Renal pelvis (tissue), 4 donors: ENCODE data around the gene PAQR4. TPM values are rescaled to one million over a fixed set of nuclear protein-coding genes. Genes with fewer than 3 reads are reported as not detected.
"Not testable (repeated sequence)": the region's sequence is repeated elsewhere in the genome, so short reads cannot be mapped to it uniquely, and the experiment has no call there.

ENCODE experiments used
- DNase-seq: peaks from one replicate; pipeline ENCODE4 v3.0.0-alpha.2; 2013
- polyA plus RNA-seq, 3 donors: library from polyadenylated mRNA; unstranded; fragments of 120-200 nt; gene quantifications; one replicate each; pipeline ENCODE4 v1.2.1, GENCODE V29; 2013; ENCODE audit not compliant: insufficient read length in 3 of 3

PAQR4 gene
- polyA plus RNA-seq, 3 donors, result 9.9 to 12.5 (median 12.4) TPM

DNA sequence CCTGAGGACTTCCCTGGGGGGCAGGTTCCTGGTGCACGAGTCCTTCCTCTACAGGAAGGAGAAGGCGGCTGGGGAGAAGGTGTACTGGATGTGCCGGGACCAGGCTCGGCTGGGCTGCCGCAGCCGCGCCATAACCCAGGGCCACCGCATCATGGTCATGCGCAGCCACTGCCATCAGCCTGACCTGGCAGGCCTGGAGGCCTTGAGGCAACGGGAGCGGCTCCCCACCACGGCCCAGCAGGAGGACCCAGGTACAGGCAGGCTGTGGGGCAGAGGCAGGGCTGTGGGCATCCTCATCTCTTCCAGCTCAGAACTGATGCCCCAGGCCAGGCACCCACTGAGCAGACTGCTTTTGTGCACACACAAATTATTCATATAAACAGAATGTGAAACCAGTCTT is 30.9 kb upstream of the PAQR4 start:
- DNase-seq, result no peak

GRCh38 chr16:2939968-2940367 is 29.2 kb upstream of the PAQR4 start:
- no peak for DNase-seq

- DNase-seq, result no peak
Observed at GRCh38 chr16:2942045-2942444, 27.1 kb upstream of the PAQR4 start.

- DNase-seq, result not testable (repeated sequence)
Observed at GRCh38 chr16:2943716-2944115, 25.4 kb upstream of the PAQR4 start.

GRCh38 chr16:2946649-2947048 is 22.5 kb upstream of the PAQR4 start:
- DNase-seq, result no peak

DNA sequence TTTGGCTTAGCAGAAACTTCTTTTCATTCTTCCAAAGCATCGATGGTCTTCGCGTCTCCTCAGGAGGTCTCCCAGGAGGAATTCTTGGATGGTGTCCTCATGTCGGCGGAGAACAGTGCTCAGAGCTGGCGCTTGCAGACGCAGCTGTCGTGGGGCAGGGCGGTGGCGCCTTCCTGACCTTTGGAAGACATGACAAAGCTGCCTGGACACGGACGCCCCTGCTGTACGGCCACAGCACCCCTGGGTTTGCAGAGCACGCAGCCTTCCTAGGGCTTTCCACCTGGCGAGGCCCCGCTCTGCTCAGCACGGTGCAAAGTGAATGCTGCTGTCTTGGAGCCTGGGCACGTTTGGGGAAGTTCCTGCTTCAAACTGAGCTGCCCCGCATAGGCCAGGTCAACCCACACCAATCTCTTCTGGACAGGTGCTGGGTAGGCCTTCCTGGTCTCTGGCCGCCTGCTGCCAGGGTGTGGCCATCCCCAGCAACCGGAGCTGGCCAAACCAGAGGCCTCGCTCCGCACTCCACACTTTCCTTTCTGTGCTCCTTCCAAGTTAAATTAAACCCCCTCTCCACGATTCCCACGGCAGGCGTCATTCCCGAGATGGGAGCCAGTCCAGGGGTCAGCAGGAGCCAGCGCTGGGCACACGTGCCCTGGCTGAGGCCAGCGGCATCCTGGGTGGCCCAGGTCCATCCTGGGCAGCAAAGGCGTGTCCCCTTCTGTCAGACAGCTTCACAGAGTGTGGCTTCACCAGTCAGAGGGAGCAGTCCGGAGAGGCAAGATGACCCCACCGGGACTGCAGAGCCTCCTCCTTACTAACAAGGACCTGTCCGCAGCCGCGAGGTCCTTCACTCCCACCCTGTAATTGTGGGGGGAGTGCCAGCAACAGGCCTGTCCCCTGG is 20.1 kb upstream of the PAQR4 start:
- DNase-seq, result no peak

DNA sequence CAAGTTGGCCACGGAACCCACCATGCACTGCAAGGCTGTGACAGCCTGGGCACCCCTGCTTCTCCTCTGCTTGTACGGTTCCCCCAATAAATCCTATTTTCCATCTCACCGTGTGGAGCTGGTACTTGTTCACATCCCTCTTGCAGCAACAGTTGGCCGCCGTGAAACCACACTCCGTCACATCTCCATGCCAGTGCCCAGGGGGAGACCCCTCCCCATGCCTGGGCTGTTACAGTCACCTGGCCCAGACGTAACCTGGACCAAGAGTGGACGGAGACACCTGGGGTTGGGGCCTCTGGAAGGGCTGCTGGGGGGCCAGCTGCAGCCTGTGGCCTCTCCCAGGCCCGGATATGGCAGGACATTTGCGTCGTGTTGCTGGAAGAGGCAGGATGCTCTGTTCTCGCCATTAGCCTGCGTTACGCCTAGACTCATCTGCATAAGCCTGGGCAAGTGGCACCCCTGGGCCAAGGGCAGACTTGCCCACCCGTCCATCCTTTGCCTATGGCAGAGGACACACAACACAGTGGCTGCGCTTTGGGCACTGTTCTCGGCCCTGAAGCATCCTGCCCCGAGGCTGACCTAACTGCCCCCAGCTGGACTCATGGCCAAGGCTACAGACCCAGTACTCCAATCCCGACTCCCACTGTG is 19.3 kb upstream of the PAQR4 start:
- DNase-seq, result no peak

DNA sequence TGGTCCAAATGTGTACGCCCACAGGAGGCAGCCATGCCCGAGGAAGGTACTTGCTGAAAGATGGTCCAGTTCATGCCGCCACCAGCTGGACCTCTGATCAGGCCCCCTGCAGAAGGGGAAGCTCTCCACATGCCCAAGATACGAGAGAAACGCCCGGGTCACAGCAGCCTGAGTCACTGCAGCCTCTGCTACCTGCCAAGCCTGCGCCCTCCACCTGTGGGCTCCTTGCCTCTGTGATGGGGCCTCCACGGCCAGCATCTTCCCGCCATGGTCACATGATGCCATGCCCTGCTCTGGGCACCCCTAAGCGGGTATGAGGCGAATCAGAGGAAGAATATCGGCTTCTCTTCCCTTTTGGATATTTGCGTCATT is 18.8 kb upstream of the PAQR4 start:
- no peak for DNase-seq

GRCh38 chr16:2950773-2951172 is 18.4 kb upstream of the PAQR4 start:
- no peak for DNase-seq

- no peak for DNase-seq
Observed at GRCh38 chr16:2952679-2953078, 16.5 kb upstream of the PAQR4 start.

- no peak for DNase-seq
Observed at GRCh38 chr16:2953706-2954627, 15.2 kb upstream of the PAQR4 start.

GRCh38 chr16:2954656-2955381 is 14.3 kb upstream of the PAQR4 start:
- no peak for DNase-seq

DNA sequence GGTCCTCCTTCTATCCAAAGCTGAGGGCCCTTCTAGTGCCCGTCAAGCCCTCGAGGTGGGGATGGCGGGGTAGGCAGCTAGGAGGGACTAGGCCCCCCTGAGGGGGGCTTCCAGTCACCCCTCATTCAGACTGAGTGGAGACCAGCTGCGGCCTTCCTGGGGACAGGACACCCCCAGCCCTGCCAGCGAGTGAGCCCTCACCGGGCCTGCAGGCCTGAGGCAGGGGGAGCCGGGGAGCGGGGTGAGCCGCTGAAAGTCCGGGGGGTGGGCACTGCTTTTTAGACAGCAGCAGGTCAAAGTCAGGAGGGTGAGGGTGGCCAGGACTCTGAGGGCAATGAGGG is 13.7 kb upstream of the PAQR4 start:
- DNase-seq, result no peak

DNA sequence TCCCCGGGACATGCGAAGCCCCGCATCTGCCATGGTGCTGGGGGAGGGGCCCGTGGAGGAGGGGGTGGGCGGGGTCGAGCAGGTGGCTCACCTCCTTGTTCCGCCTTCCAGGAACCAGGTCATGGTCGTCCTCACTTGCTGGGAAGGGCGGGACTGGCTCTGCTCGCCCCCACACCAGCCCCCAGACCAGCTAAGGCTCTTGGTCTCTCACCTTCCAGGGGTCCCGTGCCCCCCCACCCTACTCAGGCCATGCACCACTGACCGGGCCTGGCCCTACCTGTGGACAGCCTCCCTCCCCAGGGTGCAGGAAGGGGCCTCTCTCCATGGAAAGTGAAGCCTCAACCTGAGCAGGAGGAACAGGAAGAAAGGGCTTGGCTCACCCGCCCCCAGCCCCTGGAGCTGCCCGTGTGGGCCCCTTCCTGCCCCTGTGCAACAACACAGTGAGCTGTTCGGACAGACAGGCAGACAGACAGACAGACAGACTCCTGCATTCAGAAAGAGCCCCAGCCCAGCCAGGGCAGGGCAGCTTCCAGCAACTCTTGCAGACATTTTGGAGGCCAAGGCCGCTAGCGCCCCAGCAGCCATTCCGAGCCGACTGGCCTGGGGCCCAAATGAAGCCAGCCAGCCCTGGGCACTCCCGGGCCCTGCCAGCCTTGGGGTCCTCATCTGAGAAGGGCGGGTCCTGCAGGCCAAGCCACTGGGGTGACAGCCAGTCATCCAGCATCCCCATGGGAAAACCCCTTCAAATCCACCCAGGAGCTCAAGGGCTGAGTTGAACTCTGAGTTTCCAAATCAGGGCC is 13.2 kb upstream of the PAQR4 start:
- no peak for DNase-seq

- no peak for DNase-seq
Observed at GRCh38 chr16:2956579-2956956, 12.6 kb upstream of the PAQR4 start.

GRCh38 chr16:2959206-2959605 is 9.9 kb upstream of the PAQR4 start:
- no peak for DNase-seq

GRCh38 chr16:2960183-2961010 is 8.8 kb upstream of the PAQR4 start:
- DNase-seq, result no peak

- DNase-seq, result no peak
Observed at GRCh38 chr16:2962334-2963073, 6.6 kb upstream of the PAQR4 start.

DNA sequence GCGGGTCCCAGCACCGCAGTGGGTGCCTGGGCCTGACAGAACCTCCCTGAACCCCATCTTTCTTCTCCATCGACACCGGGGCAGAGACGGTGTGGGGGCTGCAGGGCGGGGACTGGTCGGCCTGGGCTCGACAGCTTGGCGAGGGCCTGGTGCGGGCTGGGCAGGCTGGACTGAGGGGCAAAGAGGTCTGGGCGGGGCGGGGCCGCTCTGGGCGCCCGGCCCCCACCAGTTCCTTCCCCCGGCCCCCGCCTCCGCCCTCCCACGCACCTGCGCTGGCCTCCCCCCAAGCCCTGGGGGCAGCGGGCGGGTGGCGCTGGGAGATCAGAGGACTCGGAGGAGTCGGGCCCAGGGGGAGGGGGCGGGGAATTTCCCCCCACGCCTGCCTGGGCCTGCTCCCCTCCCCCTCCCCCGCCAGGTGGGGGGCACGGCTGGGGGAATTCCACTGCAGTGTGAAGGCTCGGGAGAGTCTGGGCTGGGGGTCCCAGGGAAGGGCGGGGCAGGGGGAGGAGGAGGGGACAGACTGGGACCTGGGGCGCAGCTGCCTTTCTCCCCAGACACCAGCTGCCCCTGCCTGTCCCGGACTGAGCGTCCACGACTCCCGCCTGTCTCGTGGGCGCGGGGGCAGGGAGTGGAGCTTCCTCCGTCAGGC is 6.0 kb upstream of the PAQR4 start:
- no peak for DNase-seq
